MCF 10A (cell line): ENCODE results near the gene GREB1. TPM values are rescaled to one million over a fixed set of nuclear protein-coding genes. Genes with fewer than 3 reads are reported as not detected.

Source experiments
- BruUV-seq: library from RNA; stranded (reverse); fragments of 400-500 nt; replicated peaks from 2 replicates; lab custom pipeline; 2021; lab: Mats Ljungman, UMichigan
- CTCF ChIA-PET: fragments of 300-600 bp; sonication (Branson Sonifier 250); formaldehyde crosslinking; extraction: SDS; loops from one replicate; lab custom pipeline; 2021; ENCODE audit warnings: antibody characterized with exemption, inconsistent platforms; lab: Yijun Ruan, JAX
- POLR2A ChIA-PET: fragments of 300-600, 350-650 bp; sonication (Branson Sonifier 250); formaldehyde crosslinking; extraction: SDS; loops from one replicate; lab custom pipeline; 2020; ENCODE audit warnings: antibody characterized with exemption, inconsistent platforms; lab: Yijun Ruan, JAX
- DNase-seq: peaks from one replicate; pipeline ENCODE4 v3.0.0-alpha.2; 2018; ENCODE audit not compliant: unreplicated experiment
- H3K27ac Mint-ChIP-seq: one replicate; pipeline ENCODE4 v1.8.0; 2022; ENCODE audit warnings: mild to moderate bottlenecking, low read depth, mixed read lengths; ENCODE audit not compliant: unreplicated experiment
- H3K27me3 Mint-ChIP-seq: one replicate; pipeline ENCODE4 v1.8.0; 2022; ENCODE audit warnings: mixed read lengths; ENCODE audit not compliant: insufficient read depth, unreplicated experiment
- H3K36me3 Mint-ChIP-seq: one replicate; pipeline ENCODE4 v1.8.0; 2022; ENCODE audit warnings: mild to moderate bottlenecking, moderate library complexity, mixed read lengths; ENCODE audit not compliant: insufficient read depth, unreplicated experiment
- H3K4me1 Mint-ChIP-seq: one replicate; pipeline ENCODE4 v1.8.0; 2022; ENCODE audit warnings: mixed read lengths; ENCODE audit not compliant: insufficient read depth, unreplicated experiment
- H3K4me3 Mint-ChIP-seq: one replicate; pipeline ENCODE4 v1.8.0; 2022; ENCODE audit warnings: mild to moderate bottlenecking, moderate library complexity, mixed read lengths; ENCODE audit not compliant: unreplicated experiment
- H3K9me3 Mint-ChIP-seq: one replicate; pipeline ENCODE4 v1.8.0; 2022; ENCODE audit warnings: mixed read lengths; ENCODE audit not compliant: unreplicated experiment
- CTCF ChIP-seq: fragments of 200-600 bp; IDR thresholded peaks from one replicate; pipeline ENCODE4 v1.8.0; 2022; ENCODE audit warnings: antibody characterized with exemption, mild to moderate bottlenecking; ENCODE audit not compliant: unreplicated experiment
- intact Hi-C: fragments of 100-400 bp; cut with micrococcal nuclease; formaldehyde crosslinking; loops from 2 replicates; pipeline ENCODE4 v1.14.1; 2022
- total RNA-seq: library from RNA; stranded (reverse); gene quantifications from 2 replicates; pipeline ENCODE4 v1.2.3, GENCODE V29; 2022

The GREB1 gene
- total RNA-seq, 1 experiment from 2014 or later: 1.7 TPM

GRCh38 chr2:11559786-11560155 is 25.9 kb downstream of the GREB1 start:
- peaks cover 17% of the 10 kb centered on the region for H3K27me3 Mint-ChIP-seq

GRCh38 chr2:11560806-11561205 is 27.0 kb downstream of the GREB1 start:
- no peak for TF ChIP-seq CTCF
- Mint-ChIP-seq H3K27me3 (peaks cover 17% of the 10 kb centered on the region), H3K27ac (no peak overlapping the region), H3K4me3 (no peak overlapping the region), H3K36me3 (peaks cover 7% of the 10 kb centered on the region), H3K9me3 (no peaks in the 10 kb centered on the region), H3K4me1 (peaks cover 5% of the 10 kb centered on the region)
- intact Hi-C loops: no loop called here
- ChIA-PET CTCF (interaction anchor here (2.3 kb wide), 1 partner anchor 22 kb away, joined by 18 read pairs; no protein-coding TSS in a partner anchor), POLR2A (interaction anchor here (1.1 to 2.1 kb wide), 2 partner anchors 11 to 21 kb away, joined by 3 to 9 read pairs; no protein-coding TSS in a partner anchor)
- no peak for DNase-seq
- BruUV-seq: no TSS peak

More at GRCh38 chr2:11559786-11560155, 25.9 kb downstream of the GREB1 start:
- no peak for TF ChIP-seq CTCF
- ChIA-PET CTCF (interaction anchor here (0.7 to 1.6 kb wide), 3 partner anchors 21 to 25 kb away, joined by 4 read pairs; no protein-coding TSS in a partner anchor), POLR2A (interaction anchor here (0.7 to 2.1 kb wide), 3 partner anchors 10 to 769 kb away, joined by 3 to 9 read pairs (median 3); no protein-coding TSS in a partner anchor)
- BruUV-seq: no TSS peak
- no peak overlapping the region for H3K27ac Mint-ChIP-seq
- intact Hi-C loops: no loop called here
- peaks cover 7% of the 10 kb centered on the region for H3K36me3 Mint-ChIP-seq
- H3K4me1 Mint-ChIP-seq: peaks cover 5% of the 10 kb centered on the region
- no peaks in the 10 kb centered on the region for H3K9me3 Mint-ChIP-seq
- no peak overlapping the region for H3K4me3 Mint-ChIP-seq
- DNase-seq: no peak

GRCh38 chr2:11562011-11562410 is 28.2 kb downstream of the GREB1 start:
- H3K36me3 Mint-ChIP-seq: peaks cover 7% of the 10 kb centered on the region
- peaks cover 5% of the 10 kb centered on the region for H3K4me1 Mint-ChIP-seq
- H3K4me3 Mint-ChIP-seq: no peak overlapping the region
- H3K27me3 Mint-ChIP-seq: peaks cover 12% of the 10 kb centered on the region
- no TSS peak for BruUV-seq
- intact Hi-C loops: no loop called here
- no peak for TF ChIP-seq CTCF
- no peaks in the 10 kb centered on the region for H3K9me3 Mint-ChIP-seq
- ChIA-PET CTCF (interaction anchor here (0.6 to 2.3 kb wide), 5 partner anchors 18 to 120 kb away, joined by 3 to 18 read pairs (median 3); no protein-coding TSS in a partner anchor), POLR2A (interaction anchor here (1.6 kb wide), 1 partner anchor 29 kb away, joined by 5 read pairs; the partner anchor contains the start of gene GREB1)
- H3K27ac Mint-ChIP-seq: no peak overlapping the region
- DNase-seq: no peak

- peaks cover 5% of the 10 kb centered on the region for H3K4me1 Mint-ChIP-seq
- no peaks in the 10 kb centered on the region for H3K9me3 Mint-ChIP-seq
- DNase-seq: no peak
- peaks cover 8% of the 10 kb centered on the region for H3K27me3 Mint-ChIP-seq
- no TSS peak for BruUV-seq
- intact Hi-C loops: no loop called here
- ChIA-PET POLR2A (interaction anchor here (1.6 kb wide), 1 partner anchor 29 kb away, joined by 5 read pairs; the partner anchor contains the start of gene GREB1), CTCF (interaction anchor here (0.9 to 2.3 kb wide), 2 partner anchors 20 to 84 kb away, joined by 3 to 18 read pairs; no protein-coding TSS in a partner anchor)
- no peak for TF ChIP-seq CTCF
- no peak overlapping the region for H3K4me3 Mint-ChIP-seq
- H3K36me3 Mint-ChIP-seq: peaks cover 7% of the 10 kb centered on the region
- no peak overlapping the region for H3K27ac Mint-ChIP-seq
Measured at GRCh38 chr2:11562476-11562875, 28.6 kb downstream of the GREB1 start.
